HEK293 (cell line): ENCODE measurements around the gene OR51G1.

Source experiments
- CTCF ChIA-PET: fragments of 350-600 bp; formaldehyde crosslinking; extraction: SDS; loops from one replicate; lab custom pipeline; 2021; ENCODE audit warnings: antibody characterized with exemption; lab: Yijun Ruan, JAX
- POLR2A ChIA-PET: fragments of 300-600 bp; formaldehyde crosslinking; extraction: SDS; loops from one replicate; lab custom pipeline; 2020; ENCODE audit warnings: antibody characterized with exemption, inconsistent platforms; lab: Yijun Ruan, JAX
- H3K27ac ChIP-seq: fragments of 200-500 bp; sonication (Bioruptor generic); 2 replicates; pipeline ENCODE4 v1.5.1; 2014; ENCODE audit warnings: low read depth, low read length, control low read depth, inconsistent platforms; ENCODE audit errors: extremely low read depth
- H3K36me3 ChIP-seq, 2 experiments: fragments of 200-500 bp in 1 of 2; sonication (Bioruptor generic) in 1 of 2; 1 replicate in 1 of 2; 2 replicates in 1 of 2; pipeline ENCODE4 v1.5.1; 2014 to 2017; ENCODE audit warnings: inconsistent platforms in 2 of 2, low read length in 2 of 2; ENCODE audit not compliant: control insufficient read depth in 2 of 2, insufficient read depth in 1 of 2
- H3K4me1 ChIP-seq: fragments of 200-500 bp; sonication (Bioruptor generic); 2 replicates; pipeline ENCODE4 v1.5.1; 2014; ENCODE audit warnings: mild to moderate bottlenecking, low read length, inconsistent platforms; ENCODE audit not compliant: control insufficient read depth, insufficient read depth
- H3K4me3 ChIP-seq: 2 replicates; pipeline ENCODE4 v1.5.1; 2011; ENCODE audit warnings: low read depth, mild to moderate bottlenecking, control low read depth, low read length, moderate library complexity
- H3K9me3 ChIP-seq: fragments of 200-500 bp; sonication (Bioruptor generic); 2 replicates; pipeline ENCODE4 v1.5.1; 2014; ENCODE audit warnings: low read depth, low read length, inconsistent platforms; ENCODE audit not compliant: control insufficient read depth, insufficient read depth
- BCL11B ChIP-seq: fragments of 450-650 bp; formaldehyde crosslinking; IDR thresholded peaks from 2 replicates; pipeline ENCODE4 v1.5.1; 2016; ENCODE audit warnings: low read depth, missing biosample characterization, missing genetic modification characterization
- KLF7 ChIP-seq: fragments of 450-650 bp; formaldehyde crosslinking; IDR thresholded peaks from 2 replicates; pipeline ENCODE4 v1.5.1; 2016; ENCODE audit warnings: missing biosample characterization, missing genetic modification characterization, borderline replicate concordance
- OSR2 ChIP-seq: fragments of 450-650 bp; formaldehyde crosslinking; IDR thresholded peaks from 2 replicates; pipeline ENCODE4 v1.5.1; 2016; ENCODE audit warnings: missing biosample characterization, missing genetic modification characterization
- ZNF10 ChIP-seq: fragments of 450-650 bp; formaldehyde crosslinking; IDR thresholded peaks from 2 replicates; pipeline ENCODE4 v1.5.1; 2017; ENCODE audit warnings: missing biosample characterization, missing genetic modification characterization
- ZNF112 ChIP-seq: fragments of 450-650 bp; formaldehyde crosslinking; IDR thresholded peaks from 2 replicates; pipeline ENCODE4 v1.5.0; 2017; ENCODE audit warnings: missing biosample characterization, missing genetic modification characterization
- ZNF155 ChIP-seq: fragments of 450-650 bp; formaldehyde crosslinking; IDR thresholded peaks from 2 replicates; pipeline ENCODE4 v1.5.1; 2016; ENCODE audit warnings: missing biosample characterization, missing genetic modification characterization
- ZNF2 ChIP-seq: fragments of 450-650 bp; formaldehyde crosslinking; IDR thresholded peaks from 2 replicates; pipeline ENCODE4 v1.5.1; 2016; ENCODE audit warnings: missing biosample characterization, missing genetic modification characterization
- ZNF335 ChIP-seq: fragments of 450-650 bp; formaldehyde crosslinking; conservative IDR thresholded peaks from 2 replicates; pipeline ENCODE4 v1.5.1; 2016; ENCODE audit warnings: missing biosample characterization, missing genetic modification characterization
- ZNF664 ChIP-seq: fragments of 450-650 bp; formaldehyde crosslinking; IDR thresholded peaks from 2 replicates; pipeline ENCODE4 v1.5.1; 2016; ENCODE audit warnings: missing biosample characterization, missing genetic modification characterization
- TF ChIP-seq, protein P1 (sequence below): fragments of 450-650 bp; formaldehyde crosslinking; IDR thresholded peaks from 2 replicates; pipeline ENCODE4 v1.5.1; 2016; ENCODE audit warnings: missing biosample characterization, missing genetic modification characterization
- TF ChIP-seq, protein P2 (sequence below): fragments of 450-650 bp; formaldehyde crosslinking; IDR thresholded peaks from 2 replicates; pipeline ENCODE4 v1.5.1; 2016; ENCODE audit warnings: missing biosample characterization, missing genetic modification characterization
- TF ChIP-seq, protein P3 (sequence below): sonication (generic); formaldehyde crosslinking; IDR thresholded peaks from 2 replicates; pipeline ENCODE4 v1.8.1; 2022; ENCODE audit warnings: mild to moderate bottlenecking, moderate library complexity, missing genetic modification reagents
- TF ChIP-seq, protein P4 (sequence below): fragments of 450-650 bp; formaldehyde crosslinking; IDR thresholded peaks from 2 replicates; pipeline ENCODE4 v1.5.1; 2016; ENCODE audit warnings: missing biosample characterization, missing genetic modification characterization
- TF ChIP-seq, protein P5 (sequence below): fragments of 450-650 bp; formaldehyde crosslinking; IDR thresholded peaks from 2 replicates; pipeline ENCODE4 v1.5.1; 2017; ENCODE audit warnings: missing biosample characterization, missing genetic modification characterization

Gene OR51G1

DNA sequence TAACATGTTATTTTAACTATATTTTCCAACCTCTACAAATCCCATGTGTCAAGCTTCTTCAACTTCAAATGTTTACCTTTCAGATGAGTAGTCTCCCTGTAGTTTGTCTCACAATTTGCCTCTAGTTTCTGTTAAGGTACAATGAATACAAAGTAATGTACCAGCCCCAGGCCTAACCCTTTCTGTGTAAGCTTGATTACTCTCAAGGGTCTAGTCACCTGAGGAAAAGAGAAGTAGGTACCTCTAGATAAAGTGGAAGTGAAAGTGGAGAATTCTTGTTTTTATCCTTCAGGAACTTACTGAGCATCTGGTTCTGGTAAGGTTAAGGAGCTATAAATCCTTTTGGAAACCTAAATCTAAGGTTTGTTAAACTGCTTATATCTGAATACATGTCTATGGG is 20.7 kb downstream of the OR51G1 start, which contains the start of gene OR51A7 (continued):
- TF ChIP-seq, protein P1, sequence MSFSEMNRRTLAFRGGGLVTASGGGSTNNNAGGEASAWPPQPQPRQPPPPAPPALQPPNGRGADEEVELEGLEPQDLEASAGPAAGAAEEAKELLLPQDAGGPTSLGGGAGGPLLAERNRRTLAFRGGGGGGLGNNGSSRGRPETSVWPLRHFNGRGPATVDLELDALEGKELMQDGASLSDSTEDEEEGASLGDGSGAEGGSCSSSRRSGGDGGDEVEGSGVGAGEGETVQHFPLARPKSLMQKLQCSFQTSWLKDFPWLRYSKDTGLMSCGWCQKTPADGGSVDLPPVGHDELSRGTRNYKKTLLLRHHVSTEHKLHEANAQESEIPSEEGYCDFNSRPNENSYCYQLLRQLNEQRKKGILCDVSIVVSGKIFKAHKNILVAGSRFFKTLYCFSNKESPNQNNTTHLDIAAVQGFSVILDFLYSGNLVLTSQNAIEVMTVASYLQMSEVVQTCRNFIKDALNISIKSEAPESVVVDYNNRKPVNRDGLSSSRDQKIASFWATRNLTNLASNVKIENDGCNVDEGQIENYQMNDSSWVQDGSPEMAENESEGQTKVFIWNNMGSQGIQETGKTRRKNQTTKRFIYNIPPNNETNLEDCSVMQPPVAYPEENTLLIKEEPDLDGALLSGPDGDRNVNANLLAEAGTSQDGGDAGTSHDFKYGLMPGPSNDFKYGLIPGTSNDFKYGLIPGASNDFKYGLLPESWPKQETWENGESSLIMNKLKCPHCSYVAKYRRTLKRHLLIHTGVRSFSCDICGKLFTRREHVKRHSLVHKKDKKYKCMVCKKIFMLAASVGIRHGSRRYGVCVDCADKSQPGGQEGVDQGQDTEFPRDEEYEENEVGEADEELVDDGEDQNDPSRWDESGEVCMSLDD (tag by site-specific recombination) = no peak
- TF ChIP-seq ZNF335 (tag by site-specific recombination) (no peak), ZNF664 (tag by site-specific recombination) (no peak), ZNF2 (tag by site-specific recombination) (no peak), ZNF112 (tag by site-specific recombination) (no peak)
- TF ChIP-seq, protein P2, sequence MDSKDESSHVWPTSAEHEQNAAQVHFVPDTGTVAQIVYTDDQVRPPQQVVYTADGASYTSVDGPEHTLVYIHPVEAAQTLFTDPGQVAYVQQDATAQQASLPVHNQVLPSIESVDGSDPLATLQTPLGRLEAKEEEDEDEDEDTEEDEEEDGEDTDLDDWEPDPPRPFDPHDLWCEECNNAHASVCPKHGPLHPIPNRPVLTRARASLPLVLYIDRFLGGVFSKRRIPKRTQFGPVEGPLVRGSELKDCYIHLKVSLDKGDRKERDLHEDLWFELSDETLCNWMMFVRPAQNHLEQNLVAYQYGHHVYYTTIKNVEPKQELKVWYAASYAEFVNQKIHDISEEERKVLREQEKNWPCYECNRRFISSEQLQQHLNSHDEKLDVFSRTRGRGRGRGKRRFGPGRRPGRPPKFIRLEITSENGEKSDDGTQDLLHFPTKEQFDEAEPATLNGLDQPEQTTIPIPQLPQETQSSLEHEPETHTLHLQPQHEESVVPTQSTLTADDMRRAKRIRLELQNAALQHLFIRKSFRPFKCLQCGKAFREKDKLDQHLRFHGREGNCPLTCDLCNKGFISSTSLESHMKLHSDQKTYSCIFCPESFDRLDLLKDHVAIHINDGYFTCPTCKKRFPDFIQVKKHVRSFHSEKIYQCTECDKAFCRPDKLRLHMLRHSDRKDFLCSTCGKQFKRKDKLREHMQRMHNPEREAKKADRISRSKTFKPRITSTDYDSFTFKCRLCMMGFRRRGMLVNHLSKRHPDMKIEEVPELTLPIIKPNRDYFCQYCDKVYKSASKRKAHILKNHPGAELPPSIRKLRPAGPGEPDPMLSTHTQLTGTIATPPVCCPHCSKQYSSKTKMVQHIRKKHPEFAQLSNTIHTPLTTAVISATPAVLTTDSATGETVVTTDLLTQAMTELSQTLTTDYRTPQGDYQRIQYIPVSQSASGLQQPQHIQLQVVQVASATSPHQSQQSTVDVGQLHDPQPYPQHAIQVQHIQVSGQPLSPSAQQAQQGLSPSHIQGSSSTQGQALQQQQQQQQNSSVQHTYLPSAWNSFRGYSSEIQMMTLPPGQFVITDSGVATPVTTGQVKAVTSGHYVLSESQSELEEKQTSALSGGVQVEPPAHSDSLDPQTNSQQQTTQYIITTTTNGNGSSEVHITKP (tag by site-specific recombination) = no peak
- TF ChIP-seq, protein P3, sequence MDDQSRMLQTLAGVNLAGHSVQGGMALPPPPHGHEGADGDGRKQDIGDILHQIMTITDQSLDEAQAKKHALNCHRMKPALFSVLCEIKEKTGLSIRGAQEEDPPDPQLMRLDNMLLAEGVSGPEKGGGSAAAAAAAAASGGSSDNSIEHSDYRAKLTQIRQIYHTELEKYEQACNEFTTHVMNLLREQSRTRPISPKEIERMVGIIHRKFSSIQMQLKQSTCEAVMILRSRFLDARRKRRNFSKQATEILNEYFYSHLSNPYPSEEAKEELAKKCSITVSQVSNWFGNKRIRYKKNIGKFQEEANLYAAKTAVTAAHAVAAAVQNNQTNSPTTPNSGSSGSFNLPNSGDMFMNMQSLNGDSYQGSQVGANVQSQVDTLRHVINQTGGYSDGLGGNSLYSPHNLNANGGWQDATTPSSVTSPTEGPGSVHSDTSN = no peak

DNA sequence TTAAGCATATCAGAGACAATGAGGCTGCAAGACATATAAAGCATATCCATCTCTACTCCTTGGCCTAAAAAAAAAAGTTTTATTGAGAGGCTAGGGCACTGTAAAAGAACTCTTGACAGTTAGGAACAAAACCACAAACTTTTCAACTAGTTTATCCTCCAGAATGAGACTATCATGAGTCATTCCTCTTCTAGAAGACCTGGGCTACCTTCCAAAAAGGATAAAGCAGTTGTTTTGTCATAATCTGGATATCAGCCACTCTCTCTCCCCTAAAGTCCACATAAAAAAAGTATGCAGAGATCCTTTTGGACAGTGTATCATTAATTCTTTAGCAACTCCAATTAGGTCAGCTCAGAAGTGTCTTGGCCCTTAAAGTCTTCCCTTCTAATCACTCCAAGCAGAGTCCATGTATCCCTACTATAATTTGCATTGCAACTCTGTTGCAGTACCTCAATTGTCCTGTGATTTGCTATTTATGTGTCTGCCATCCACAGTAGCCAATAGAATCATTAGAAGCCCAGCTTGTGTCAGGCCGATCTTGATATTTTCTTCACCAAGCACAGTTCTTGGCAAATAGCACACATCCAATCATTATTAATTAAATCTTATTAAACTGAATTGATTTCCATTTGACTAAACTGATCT is 32.0 kb downstream of the OR51G1 start:
- Histone ChIP-seq H3K4me1 (no peaks in the 10 kb centered on the region), H3K27ac (no peak overlapping the region), H3K9me3 (no peaks in the 10 kb centered on the region), H3K4me3 (no peak overlapping the region), H3K36me3 (no peaks in the 10 kb centered on the region)
- ChIA-PET CTCF (no interaction called here), POLR2A (no interaction called here)
- TF ChIP-seq, protein P4, sequence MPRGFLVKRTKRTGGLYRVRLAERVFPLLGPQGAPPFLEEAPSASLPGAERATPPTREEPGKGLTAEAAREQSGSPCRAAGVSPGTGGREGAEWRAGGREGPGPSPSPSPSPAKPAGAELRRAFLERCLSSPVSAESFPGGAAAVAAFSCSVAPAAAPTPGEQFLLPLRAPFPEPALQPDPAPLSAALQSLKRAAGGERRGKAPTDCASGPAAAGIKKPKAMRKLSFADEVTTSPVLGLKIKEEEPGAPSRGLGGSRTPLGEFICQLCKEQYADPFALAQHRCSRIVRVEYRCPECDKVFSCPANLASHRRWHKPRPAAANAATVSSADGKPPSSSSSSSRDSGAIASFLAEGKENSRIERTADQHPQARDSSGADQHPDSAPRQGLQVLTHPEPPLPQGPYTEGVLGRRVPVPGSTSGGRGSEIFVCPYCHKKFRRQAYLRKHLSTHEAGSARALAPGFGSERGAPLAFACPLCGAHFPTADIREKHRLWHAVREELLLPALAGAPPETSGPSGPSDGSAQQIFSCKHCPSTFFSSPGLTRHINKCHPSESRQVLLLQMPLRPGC = no peak
- no peak for TF ChIP-seq ZNF155 (tag by site-specific recombination)
- TF ChIP-seq, protein P5, sequence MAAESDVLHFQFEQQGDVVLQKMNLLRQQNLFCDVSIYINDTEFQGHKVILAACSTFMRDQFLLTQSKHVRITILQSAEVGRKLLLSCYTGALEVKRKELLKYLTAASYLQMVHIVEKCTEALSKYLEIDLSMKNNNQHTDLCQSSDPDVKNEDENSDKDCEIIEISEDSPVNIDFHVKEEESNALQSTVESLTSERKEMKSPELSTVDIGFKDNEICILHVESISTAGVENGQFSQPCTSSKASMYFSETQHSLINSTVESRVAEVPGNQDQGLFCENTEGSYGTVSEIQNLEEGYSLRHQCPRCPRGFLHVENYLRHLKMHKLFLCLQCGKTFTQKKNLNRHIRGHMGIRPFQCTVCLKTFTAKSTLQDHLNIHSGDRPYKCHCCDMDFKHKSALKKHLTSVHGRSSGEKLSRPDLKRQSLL = no peak
- TF ChIP-seq ZNF10 = no peak
- TF ChIP-seq BCL11B (tag by site-specific recombination) = no peak
- TF ChIP-seq KLF7 (tag by site-specific recombination) = no peak
- no peak for TF ChIP-seq OSR2
